Stimulated activated CD4-positive, alpha-beta T cell treated with anti-CD3 and anti-CD28 coated beads, Interleukin-2, amount 100 ng/mL, for 24 hours (primary cell): ENCODE results near the gene TLE4.
"Not testable (repeated sequence)": the region's sequence is repeated elsewhere in the genome, so short reads cannot be mapped to it uniquely, and the experiment has no call there.

ENCODE experiments used
- DNase-seq, 2 donors: peaks; one replicate each; pipeline ENCODE4 v3.0.0-alpha.2; 2020

TLE4 gene

DNA sequence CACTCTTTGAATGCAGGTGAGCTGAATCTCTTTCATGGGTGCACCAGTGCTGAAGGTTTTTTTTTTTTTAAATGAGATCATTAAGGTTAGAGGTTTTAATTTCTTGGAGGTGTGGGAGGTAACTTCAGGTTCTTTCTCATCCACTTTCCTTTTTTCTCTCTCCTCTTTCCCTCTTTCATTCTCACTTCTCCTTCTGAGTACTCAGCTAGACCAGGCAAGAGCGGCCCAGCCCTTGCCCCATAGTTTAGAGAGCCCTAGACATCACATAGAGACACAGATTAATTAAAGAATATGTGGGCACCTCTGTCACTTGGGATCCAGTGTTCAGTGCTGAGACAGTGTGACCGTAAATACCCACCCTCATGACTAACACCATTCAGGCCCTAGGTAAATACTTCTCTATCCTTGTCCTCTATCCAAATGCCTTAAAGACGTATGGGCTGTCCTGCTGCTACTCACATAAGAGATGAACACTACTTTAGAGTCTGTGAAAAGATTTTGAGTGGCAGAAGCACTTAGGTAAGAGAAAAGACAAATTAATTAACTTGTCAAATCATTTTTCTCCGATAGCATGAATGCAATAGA, 174.1 kb downstream of the TLE4 start:
- no peak for DNase-seq

DNA sequence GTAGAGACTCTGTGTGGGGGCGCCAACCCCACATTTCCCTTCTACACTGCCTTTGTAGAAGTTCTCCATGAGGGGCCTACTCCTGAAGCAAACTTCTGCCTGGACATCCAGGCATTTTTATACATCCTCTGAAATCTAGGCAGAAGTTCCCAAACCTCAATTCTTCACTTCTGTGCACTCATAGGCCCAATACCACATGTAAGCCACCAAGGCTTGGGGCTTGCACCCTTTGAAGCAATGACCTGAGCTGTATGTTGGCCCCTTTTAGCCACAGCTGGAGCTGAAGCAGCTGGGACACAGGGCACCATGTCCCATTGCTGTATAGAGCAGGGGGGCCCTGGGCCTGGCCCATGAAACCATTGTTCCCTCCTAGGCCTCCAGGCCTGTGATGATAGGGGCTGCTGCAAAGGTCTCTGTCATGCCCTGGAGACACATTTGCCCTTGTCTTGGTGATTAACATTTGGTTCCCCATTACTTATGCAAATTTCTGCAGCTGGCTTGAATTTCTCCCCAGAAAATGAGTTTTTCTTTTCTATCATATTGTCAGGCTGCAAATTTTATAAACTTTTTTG, 180.2 kb downstream of the TLE4 start:
- not testable (repeated sequence) for DNase-seq

DNA sequence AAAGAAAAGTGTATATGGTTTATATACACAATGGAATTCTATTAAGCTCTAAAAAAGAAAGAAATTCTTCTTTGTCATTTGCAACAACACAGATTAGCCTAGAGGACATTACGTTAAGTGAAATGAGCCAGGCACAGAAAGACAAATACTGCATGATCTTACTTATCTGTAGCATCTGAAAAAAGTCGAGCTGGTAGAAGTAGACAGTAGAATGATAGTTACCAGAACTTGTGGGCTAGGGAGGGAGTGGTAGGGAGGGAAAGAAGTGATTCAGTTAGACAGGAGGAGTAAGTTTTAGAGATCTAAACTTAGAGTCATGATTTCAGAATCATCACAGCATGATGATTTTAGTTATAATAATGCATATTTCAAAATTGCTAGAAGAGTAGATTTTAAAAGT, 184.6 kb downstream of the TLE4 start:
- DNase-seq = no peak

DNA sequence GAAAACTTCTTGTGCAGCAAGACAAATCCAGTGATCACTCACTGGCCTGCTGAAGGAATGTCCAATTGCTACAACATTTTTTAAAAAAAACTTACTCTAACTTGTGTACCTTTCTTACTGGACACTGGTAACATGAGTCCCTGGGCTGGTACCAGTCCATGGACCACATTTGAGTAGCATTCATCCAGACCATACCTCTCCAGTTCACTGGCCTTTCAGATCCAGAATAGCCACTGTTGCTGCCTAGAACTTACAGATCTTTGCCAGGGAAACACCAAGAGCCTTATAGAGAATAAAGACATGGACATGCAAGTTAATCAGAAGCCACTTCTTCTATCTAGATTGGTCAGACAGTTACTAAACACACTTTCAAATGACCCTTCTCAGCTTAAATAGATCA, 185.3 kb downstream of the TLE4 start:
- no peak for DNase-seq

DNA sequence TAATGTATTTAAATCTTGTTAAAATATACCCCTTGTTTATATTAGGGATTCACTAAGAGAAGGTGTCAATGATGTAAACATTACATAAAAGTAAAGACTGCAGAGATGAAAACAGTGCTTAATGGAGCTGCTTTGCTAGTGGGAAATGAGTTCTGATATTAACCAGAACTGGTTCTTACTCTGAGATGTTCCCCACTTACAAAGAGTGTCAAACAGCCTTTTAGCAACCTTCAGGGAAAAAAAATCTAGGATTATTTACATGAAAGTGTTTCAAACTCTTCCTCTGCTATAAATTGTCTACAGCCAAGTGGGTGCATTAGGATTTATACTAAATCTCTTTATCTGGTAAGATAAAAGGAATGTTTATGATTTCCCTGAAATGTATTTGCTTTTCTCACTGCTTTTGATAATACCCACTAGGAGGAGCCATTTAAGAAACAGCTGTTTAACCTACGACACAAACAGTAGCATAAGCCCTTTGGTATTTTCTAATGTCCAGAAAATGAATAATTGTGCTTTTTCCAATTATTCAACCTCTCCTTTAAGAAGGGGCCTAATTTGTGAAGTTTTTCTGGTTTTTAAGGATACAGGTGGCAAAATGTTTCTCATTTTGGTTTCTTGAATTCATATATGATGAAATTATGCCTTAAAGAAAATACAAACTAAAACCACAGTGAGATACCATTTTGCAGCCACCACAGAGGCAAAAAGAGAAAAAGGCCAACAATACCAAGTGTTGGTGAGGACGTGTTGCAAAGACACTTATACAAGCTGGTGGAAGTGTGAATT, 186.3 kb downstream of the TLE4 start:
- DNase-seq = no peak

DNA sequence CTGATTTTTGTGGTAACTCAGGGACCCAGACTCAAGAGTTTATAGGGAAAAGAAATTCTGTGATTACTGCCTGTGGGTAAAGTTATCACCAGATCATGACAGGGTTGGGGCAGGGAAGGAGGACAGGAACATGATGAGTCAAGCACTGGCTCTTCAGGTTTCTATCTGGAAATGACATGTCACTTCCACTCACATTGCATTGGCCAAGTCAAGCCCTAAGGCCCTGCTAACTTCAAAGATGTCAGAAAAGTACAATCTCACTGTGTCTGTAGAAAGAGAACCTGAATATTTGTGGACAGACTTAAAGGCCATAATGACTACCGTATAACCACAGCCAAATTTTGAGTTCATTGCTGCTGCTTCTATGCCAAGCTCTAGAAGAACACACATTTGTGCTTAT, 187.7 kb downstream of the TLE4 start:
- DNase-seq = no peak

DNA sequence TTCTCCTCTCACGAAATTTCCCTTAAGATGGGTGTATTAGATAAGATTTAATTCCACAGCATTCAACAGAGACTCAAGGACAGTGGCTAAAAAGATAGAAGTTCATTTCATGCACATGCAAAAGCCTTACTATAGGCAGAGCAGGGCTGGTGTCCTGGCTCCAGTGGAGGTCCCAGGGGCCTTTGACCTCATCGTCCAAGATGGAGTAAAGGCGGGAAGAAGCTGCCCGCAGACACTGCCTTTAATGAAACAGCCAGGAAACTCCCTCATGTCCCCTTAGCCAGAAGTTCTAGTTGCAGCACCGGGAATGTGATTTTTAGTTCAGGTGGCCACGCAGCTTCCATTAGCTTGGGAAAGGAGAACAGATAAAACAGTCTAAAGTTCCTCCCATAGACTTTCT, 190.3 kb downstream of the TLE4 start:
- DNase-seq = no peak

DNA sequence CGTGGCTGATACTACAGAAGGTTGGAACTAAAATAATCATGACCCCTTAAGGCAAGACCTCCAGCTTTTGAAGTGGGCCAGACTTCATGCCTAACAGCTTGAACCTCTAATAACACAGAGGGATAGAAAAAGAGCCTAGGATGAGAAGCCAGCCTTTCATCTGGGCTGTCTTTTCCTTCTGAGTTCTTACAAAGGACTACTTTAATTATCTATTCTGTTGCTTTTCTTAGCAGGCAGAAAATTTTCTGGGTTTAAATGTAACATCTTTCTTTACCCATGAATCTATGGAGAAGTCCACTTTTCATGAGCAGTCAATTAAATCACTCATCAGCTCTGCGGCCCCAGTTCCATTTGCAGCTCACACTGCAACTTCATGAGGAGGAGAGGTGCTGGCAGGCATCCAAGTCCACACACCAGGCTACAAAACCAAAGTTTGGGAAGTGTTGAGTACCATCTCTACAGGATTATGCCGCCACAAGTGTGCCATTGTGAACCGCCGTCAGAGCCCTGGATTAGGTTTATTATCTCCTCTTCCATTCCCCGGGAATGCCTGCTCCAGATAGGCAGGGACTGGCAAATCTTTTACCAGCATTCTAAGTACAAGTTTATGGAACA, 192.0 kb downstream of the TLE4 start:
- no peak for DNase-seq

DNA sequence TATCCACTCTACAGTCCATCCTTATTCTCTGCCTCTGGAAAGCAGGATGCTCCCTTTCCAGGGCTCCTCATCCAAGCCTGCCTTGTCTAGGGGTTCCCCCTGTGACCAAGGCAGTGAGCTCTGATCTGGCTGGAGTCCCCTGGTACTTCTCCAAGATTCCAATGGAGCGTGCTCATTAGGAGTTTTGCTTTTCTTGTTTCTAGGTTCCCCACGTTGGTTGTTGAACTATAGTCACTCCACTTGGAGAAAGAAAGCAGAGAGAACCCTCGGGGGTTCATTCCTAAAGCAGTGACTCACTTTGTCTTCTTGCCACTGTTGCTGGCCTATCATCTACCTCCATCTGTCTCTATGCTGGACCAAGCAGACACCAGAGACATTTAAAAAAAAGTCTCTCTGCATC, 192.6 kb downstream of the TLE4 start:
- DNase-seq = no peak

DNA sequence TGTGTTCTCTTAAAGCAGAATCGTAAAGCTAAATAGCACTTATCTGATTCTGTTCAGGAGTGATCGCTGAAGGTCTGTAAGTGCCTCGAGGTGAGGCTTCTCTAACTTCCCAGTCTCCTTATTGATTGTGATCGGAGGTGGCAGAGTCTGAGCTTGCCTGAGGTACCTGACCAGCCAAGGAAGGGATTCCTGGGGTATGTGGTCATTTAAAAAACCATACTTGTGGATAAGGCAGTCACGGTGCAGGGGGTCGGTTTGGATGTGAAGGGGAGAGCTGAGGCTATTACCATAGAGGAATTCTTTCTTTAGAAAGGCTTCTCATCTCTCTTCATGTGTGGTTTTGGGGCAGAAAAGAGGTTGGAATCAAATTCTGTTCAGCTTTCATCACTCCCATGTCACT, 193.7 kb downstream of the TLE4 start:
- DNase-seq = no peak

DNA sequence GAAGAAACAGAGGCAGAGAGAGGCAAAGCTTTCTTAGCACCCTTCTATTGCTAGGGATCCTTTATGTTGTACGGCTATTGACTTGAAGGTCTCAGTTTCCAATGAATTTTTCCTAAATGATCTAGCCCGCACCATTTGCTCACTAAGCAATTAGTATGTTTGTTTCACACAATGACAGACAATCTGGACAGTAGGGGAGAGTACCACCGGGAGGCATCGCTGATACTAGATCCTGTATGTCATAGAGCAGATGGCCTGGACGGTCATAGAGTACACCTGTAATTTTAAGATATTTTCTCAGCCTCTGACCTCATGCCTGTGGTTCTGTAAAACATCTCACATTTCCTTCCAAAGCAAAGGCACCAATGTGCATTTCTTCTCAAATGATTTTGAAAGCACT, 194.3 kb downstream of the TLE4 start:
- DNase-seq = no peak

DNA sequence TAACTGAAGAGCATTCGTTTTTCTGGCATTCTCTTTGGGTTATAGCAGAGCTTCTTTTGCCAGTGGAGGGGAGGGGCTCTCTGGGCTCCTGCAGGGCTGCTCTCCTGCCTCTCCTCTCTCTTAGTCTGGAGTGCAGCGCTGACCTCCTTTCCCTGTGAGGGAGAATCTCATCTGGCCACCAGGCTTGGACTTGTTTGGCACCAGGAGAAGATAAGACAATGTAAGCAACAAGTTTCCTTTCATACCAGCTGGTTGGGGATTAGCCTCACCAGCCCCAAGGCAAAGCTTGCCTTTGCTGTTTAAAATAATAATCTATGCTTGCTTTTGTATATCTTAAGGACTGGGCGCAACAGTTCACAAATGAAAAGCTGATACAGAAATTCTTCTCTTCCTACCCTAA, 196.4 kb downstream of the TLE4 start:
- DNase-seq = no peak

DNA sequence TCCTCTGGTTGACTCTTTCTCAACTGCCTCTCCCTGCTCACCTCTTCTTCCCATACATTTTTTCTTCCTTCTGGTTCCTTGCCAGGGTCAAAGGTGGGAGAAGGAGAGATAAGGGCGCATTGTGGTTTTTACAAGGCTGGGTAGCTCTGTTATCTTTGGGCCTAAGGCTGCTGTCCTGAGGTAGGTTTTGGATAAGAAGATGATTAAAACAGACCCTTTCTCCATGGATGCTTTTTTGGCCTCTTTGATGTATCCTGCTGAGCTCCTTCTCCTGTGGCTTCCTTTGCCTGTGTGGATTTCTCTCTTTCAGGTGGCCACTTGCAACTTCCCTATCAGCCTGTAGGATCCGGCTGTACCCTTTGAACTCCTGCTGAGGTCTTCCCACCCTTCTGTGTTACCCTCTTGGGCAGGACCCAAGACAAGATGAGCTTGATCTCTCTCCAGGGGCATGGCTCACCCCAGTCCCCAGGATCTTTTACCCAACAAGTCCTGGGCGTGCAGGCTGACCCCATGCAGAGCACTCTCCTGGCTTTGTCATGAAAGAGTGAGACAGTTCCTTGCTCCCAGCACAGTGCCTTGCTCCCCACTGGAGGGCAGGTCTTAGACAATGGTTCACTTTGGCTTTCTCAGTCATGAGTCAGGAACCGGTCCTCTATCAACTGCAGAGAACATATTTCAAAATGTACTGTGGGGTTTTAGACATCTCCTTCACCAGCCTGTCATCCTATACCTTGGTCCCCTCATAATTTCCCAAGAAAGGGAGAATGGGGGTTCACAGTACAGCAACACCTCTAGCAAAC, 197.9 kb downstream of the TLE4 start:
- no peak for DNase-seq

DNA sequence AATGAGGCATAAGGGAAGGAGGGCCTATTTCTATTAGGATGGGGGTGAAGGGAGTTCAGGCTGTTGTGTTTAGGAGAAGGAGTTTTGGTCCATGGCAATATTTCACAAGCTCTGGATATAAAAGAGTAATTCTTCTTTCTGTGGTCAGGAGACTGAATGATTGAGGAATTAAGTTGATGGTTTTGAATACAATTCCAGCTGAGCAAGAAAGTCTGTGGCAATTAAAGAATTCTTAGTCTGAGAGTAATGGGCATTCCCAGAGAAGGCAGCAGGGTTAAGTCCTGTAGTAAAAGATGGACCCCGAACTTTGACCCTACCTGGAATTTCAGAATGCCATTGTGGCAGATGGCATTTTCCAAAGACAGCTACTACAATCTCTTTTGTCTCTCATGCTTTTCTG, 202.6 kb downstream of the TLE4 start:
- DNase-seq = no peak
